T47D (cell line): ENCODE results near the gene MYO1D.

Experiments
- DNase-seq, 2 experiments: peaks; one replicate each; pipeline versions ENCODE4 v3.0.0 to v3.0.0-alpha.2; 2011 to 2012; ENCODE audit warnings: low read depth in 1 of 2, low spot score in 1 of 2
- JUND ChIP-seq: IDR thresholded peaks from 2 replicates; pipeline ENCODE4 v1.6.1; 2012; ENCODE audit warnings: low read depth
- in situ Hi-C: cut with HindIII; loops from 2 replicates; pipeline ENCODE4 v1.10.0; 2016; ENCODE audit warnings: low sequenced_read_pairs, low pct_unique_long_range_greater_than_20kb

MYO1D gene

DNA sequence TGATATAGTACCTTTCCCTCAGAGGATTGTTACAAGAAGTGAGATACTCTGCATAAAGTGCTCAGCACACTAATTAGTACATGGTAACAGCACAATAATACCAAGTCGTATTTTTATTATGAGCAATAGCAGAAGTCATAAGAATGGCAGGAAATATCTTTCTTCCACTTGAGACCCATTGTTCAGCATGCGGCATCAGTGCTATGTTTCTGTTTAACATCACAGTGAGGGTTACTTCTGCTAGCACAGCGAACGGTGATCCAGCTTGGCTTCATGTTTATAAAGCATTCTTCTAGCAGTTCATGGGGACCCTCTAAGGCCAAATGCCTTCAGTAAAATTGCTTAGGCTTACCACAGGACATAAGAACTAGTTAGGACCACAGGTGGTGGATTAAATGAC, 83.1 kb downstream of the MYO1D start:
- in situ Hi-C loops: no loop called here
- no peak for TF ChIP-seq JUND
- DNase-seq: no peak

- no peak for TF ChIP-seq JUND
- in situ Hi-C loops: no loop called here
- no peak for DNase-seq
Measured at GRCh38 chr17:32792207-32792606, 84.7 kb downstream of the MYO1D start.

- no peak for TF ChIP-seq JUND
- in situ Hi-C loops: no loop called here
- no peak for DNase-seq
Measured at GRCh38 chr17:32786169-32786568, 90.8 kb downstream of the MYO1D start.

- in situ Hi-C loops: no loop called here
- no peak for DNase-seq
- TF ChIP-seq JUND: no peak
Measured at GRCh38 chr17:32784113-32784512, 92.8 kb downstream of the MYO1D start.

DNA sequence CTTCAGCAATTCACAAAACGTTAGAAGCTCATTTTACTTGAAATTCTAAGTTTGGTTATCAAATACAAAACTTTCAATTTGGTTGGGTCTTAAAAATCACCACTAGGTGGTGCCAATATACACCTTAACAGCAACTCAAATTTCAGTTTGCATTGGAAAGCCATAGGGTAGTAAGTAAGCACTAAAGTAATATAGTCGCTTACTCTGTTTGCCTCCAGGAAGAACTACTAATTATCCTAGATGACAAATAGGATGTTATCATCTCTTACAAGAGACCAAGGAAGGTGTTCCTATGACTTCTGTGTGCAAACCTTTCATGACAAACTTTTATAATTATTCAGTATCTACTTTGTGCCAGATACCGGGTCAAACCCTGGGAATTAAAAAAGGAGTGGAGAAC, 93.3 kb downstream of the MYO1D start:
- peak; percentile 39 to 78 for DNase-seq
- no peak for TF ChIP-seq JUND
- in situ Hi-C loops: no loop called here

GRCh38 chr17:32780721-32781120, 96.2 kb downstream of the MYO1D start:
- in situ Hi-C loops: no loop called here
- no peak for TF ChIP-seq JUND
- DNase-seq: no peak

DNA sequence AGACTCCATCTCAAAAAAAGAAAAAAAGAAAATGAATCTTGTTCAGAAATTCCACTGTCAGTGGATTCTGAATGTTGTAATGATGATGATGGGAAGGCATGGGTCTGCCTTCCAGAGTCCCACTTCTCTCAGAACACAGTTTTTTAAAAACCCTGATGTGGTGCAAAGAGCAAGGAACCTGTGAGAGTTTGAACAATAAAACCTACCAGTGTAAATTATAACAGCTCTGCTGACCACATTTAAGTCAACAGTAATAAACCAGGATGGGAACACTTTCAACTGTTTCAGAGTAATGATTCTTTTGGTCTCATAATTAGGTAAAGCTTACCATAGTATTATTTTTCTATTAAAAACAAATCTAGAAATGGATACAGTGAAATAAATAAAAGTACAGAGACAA, 99.0 kb downstream of the MYO1D start:
- no peak for TF ChIP-seq JUND
- in situ Hi-C loops: no loop called here
- no peak for DNase-seq

- TF ChIP-seq JUND: no peak
- in situ Hi-C loops: no loop called here
- no peak for DNase-seq
Measured at GRCh38 chr17:32777436-32777835, 99.5 kb downstream of the MYO1D start.

- no peak for TF ChIP-seq JUND
- no peak for DNase-seq
- in situ Hi-C loops: no loop called here
Measured at GRCh38 chr17:32774695-32775084, 102.2 kb downstream of the MYO1D start.

- no peak for TF ChIP-seq JUND
- in situ Hi-C loops: no loop called here
- no peak for DNase-seq
Measured at GRCh38 chr17:32773856-32774694, 102.8 kb downstream of the MYO1D start.

DNA sequence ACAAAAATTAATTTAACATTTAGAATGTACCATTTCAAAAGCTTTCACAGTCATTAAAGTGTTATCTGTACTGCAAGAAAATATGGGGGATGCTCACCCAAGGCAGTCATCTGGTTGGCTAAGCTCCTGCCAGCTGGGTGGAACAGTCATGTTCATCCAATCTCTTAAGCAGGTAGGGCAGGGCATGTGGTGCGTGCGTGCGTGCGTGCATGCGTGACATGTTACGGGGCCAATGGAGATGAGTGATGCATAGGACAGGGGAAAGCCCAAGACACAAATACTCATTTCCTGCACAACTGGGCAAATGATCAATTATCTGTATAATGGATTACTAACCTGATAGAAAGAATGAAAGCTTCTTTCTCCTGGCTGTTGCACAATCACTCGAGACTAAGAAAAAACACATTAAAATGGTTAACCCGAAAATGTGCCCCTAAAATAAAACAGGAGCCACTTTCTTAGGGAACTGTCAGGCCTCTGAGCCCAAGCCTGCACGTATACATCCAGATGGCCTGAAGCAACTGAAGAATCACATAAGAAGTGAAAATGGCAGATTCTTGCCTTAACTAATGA, 104.4 kb downstream of the MYO1D start:
- no peak for TF ChIP-seq JUND
- no peak for DNase-seq
- in situ Hi-C loops: no loop called here

DNA sequence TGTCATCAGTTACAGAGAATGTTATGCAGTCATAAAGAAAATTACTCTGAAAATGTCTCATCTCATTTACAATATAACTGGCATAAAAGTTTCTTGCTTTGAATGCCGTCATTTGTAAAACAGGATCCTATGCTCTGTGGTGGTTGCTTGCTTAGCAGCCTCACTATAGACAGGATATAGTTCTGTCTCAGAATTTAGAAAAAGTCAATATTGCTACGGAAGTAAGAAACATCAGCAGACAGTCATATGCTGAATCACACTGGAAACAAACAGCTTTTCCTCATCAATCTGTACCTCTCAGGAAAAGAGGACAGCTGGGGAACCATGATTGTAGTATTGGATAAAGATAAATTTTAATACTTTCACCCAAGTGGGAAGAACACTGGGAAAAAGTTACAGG, 105.5 kb downstream of the MYO1D start:
- no peak for DNase-seq
- in situ Hi-C loops: no loop called here
- no peak for TF ChIP-seq JUND

DNA sequence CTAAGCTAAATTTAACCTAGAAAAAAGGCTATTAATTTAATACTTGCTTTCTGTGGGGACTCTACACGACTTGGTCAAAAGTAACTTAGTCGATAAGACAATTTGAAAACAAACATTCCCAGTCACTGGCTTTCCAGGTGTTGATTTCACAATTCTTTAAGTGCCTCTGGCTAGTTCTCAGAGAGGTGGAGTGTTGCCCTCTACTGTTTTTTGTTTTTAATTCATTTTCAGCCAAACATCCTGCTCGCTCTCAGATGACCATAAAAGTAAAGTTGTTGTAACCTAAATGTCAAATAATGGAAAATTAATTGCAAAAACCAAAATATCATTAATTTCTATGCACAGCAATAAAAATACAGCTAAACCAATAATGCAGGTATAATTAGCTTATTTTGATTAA, 107.1 kb downstream of the MYO1D start:
- peak in 1 of 2 experiments; percentile 54 for DNase-seq
- in situ Hi-C loops: no loop called here
- no peak for TF ChIP-seq JUND
